Prostate gland (tissue), 2 donors: Measurements from ENCODE around the gene NHSL2. TPM values are rescaled to one million over a fixed set of nuclear protein-coding genes. Genes with fewer than 3 reads are reported as not detected.
A peak's percentile ranks its signal among the peaks of the same experiment; 100 is the strongest.

Experiments used
- DNase-seq: peaks from one replicate; pipeline ENCODE4 v3.0.0-alpha.2; 2019; ENCODE audit warnings: low spot score
- H3K27ac ChIP-seq, 2 donors: fragments of 200-600 bp; sonication (generic); 2 replicates each; pipeline ENCODE4 v1.5.1; 2017 to 2019
- H3K27me3 ChIP-seq: fragments of 200-600 bp; sonication (generic); replicated peaks from 2 replicates; pipeline ENCODE4 v1.5.1; 2019; ENCODE audit not compliant: insufficient read depth
- H3K36me3 ChIP-seq, 2 donors: fragments of 200-600 bp; sonication (generic); 1 replicate in 1 of 2; 2 replicates in 1 of 2; pipeline versions ENCODE4 v1.5.1 to v1.8.1; 2017 to 2019
- H3K4me1 ChIP-seq: fragments of 200-600 bp; sonication (generic); replicated peaks from 2 replicates; pipeline ENCODE4 v1.5.1; 2019
- H3K4me3 ChIP-seq, 2 donors: fragments of 200-600 bp; sonication (generic); 2 replicates each; pipeline ENCODE4 v1.5.1; 2017 to 2019
- H3K9me3 ChIP-seq: fragments of 200-600 bp; sonication (generic); 2 replicates; pipeline ENCODE4 v1.5.1; 2017
- POLR2A ChIP-seq: fragments of 450-650 bp; IDR thresholded peaks from one replicate; pipeline ENCODE4 v1.6.1; 2016; ENCODE audit warnings: antibody characterized with exemption, mild to moderate bottlenecking
- POLR2AphosphoS5 ChIP-seq: sonication (generic); formaldehyde crosslinking; IDR thresholded peaks from one replicate; pipeline ENCODE4 v1.6.1; 2017; ENCODE audit warnings: antibody characterized with exemption
- WGBS: methylation state at CpG from one replicate; pipeline ENCODE4 v1.1.5; 2018; 5-methylcytosine and 5-hydroxymethylcytosine counted together
- intact Hi-C: fragments of 100-400 bp; cut with DNase I; formaldehyde crosslinking; loops from one replicate; pipeline ENCODE4 v1.14.2; 2022
- total RNA-seq, 2 donors: library from RNA; depleted of rRNA; stranded (reverse); fragments of >200 nt; gene quantifications; one replicate each; pipeline ENCODE4 v1.1.0, GENCODE V29; 2016
- TF ChIP-seq, protein P1 (sequence below), 4 experiments: fragments of 200-600 bp in 2 of 4; fragments of 450-650 bp in 2 of 4; sonication (generic) in 2 of 4; IDR thresholded peaks; 1 replicate in 3 of 4; 2 replicates in 1 of 4; pipeline ENCODE4 v1.5.1; 2016 to 2019; ENCODE audit warnings: antibody characterized with exemption in 4 of 4, mild to moderate bottlenecking in 2 of 4, moderate library complexity in 2 of 4

Gene NHSL2
- total RNA-seq, 2 donors from 2014 or later: 4.2 to 28.2 TPM

DNA sequence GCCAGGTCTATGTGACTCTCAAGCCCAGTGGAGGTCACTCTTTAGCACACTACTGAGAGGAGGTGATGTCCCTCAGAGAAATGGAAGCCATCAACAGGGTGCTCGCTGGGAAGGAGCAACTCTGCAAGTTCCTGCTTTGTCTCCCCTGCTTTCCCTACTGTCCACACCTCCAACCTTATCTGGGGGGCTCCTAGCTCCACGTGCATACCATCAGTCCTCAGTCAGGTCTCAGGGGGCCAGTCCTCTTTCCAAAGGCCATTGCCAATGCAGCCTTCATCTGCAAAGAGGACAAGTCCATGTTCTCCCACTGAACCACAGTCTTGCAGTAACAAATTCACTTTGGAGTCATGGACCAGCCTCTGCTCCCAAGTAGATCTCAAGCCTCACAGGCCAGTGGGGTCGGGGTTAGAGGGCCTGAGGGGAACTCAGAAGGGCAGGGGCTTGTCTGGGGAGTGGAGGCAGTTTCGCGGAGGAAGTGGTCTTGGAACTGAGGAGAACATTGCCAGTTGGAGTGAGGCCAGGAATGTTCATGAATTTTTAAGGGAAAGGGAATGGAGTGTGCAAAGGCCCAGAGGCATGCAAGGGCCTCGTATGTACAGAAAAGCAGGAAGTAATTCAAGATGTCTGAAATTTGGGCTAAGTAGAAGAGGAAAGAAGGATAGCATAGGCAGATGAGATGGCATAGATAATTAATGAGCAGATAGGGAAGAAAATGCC is 212.1 kb downstream of the NHSL2 start:
- no peaks in the 10 kb centered on the region for H3K4me1 ChIP-seq
- intact Hi-C loops: no loop called here
- no peak overlapping the region for H3K4me3 ChIP-seq
- no peaks in the 10 kb centered on the region for H3K9me3 ChIP-seq
- H3K36me3 ChIP-seq: no peaks in the 10 kb centered on the region
- no peak for DNase-seq
- WGBS: 81% methylated on average over 6 of the region's 6 CpGs
- no peaks in the 10 kb centered on the region for H3K27me3 ChIP-seq
- TF ChIP-seq, protein P1, sequence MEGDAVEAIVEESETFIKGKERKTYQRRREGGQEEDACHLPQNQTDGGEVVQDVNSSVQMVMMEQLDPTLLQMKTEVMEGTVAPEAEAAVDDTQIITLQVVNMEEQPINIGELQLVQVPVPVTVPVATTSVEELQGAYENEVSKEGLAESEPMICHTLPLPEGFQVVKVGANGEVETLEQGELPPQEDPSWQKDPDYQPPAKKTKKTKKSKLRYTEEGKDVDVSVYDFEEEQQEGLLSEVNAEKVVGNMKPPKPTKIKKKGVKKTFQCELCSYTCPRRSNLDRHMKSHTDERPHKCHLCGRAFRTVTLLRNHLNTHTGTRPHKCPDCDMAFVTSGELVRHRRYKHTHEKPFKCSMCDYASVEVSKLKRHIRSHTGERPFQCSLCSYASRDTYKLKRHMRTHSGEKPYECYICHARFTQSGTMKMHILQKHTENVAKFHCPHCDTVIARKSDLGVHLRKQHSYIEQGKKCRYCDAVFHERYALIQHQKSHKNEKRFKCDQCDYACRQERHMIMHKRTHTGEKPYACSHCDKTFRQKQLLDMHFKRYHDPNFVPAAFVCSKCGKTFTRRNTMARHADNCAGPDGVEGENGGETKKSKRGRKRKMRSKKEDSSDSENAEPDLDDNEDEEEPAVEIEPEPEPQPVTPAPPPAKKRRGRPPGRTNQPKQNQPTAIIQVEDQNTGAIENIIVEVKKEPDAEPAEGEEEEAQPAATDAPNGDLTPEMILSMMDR (IDR thresholded peaks at IDR 0.05): no peak
- no peak for TF ChIP-seq POLR2AphosphoS5
- TF ChIP-seq POLR2A: no peak
- H3K27ac ChIP-seq: no peak overlapping the region

DNA sequence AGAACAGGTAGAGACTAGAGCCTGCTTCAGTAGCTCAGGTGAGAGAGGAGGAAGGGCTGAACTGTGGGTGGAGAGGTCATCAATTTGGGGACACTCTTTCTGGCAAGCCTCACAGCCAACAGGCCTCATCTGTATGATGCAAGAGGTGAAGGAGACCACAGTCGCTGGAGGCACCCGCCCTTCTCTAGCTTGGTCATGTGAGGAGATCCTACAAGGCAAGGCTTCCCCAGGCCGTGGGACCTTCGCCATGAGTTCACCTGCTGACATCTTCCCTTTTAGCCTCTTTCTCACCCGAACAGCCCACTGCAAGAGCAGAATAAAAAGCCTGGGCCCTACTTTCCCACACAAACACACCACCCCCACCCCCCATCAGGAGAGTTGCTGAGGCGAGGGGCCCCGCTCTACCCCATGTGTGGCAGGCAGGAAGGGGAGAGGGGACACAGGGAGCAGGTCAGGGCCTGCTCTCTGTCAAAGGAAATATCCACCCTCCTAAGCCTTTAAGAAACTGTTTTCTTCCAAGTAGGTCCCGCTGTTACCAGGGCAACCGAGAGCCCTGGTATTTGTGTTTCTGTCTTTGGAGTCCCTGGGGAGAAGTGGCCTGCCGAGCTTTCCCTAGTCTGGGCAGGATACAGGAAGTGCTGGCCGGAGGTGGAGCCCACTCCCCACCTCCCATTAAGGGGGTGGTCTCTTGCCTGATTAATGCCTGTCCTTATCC is 213.0 kb downstream of the NHSL2 start:
- 30% methylated on average over 2 of the region's 11 CpGs for WGBS
- Histone ChIP-seq H3K4me3 (no peak overlapping the region), H3K36me3 (no peaks in the 10 kb centered on the region), H3K4me1 (no peaks in the 10 kb centered on the region), H3K27me3 (no peaks in the 10 kb centered on the region), H3K9me3 (no peaks in the 10 kb centered on the region), H3K27ac (no peak overlapping the region)
- TF ChIP-seq, protein P1 (IDR thresholded peaks at IDR 0.05): no peak
- no peak for TF ChIP-seq POLR2AphosphoS5
- no peak for TF ChIP-seq POLR2A
- no peak for DNase-seq
- intact Hi-C loops: no loop called here

DNA sequence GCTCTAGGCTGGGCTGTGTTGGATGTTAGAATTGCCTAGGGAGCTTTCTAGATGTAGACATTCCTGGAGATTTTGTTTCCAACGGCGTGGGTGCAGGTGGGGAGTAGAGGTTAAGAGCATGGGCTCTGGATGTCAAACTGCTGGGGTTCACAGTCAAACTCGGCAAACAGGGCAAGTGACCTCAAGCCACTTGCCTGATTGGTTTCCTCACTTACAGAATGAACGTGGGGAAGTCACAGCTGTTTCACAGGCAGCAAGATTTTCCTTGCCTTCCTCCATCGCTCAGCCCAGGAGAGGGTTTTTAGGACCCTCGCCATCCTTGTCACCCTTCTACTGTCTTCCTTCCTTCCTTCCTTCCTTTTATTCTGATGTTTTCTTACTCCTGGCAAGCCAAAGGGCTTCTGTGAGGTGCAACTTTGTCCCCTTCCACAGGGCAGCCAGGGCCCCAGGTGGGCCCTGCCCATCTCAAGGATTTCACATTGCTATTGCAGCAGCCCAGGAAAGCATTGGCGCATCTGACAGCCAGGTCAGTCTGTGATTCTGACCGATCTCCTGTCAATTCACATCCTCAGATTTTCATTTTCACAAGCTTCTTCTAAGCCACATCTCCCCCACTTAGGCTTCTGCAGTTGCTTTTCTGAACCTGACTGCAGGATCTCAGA is 214.0 kb downstream of the NHSL2 start:
- 66% methylated on average over 8 of the region's 8 CpGs for WGBS
- H3K4me3 ChIP-seq: no peak overlapping the region
- TF ChIP-seq POLR2AphosphoS5 (no peak), POLR2A (no peak)
- TF ChIP-seq, protein P1 (IDR thresholded peaks at IDR 0.05): no peak
- H3K27me3 ChIP-seq: no peaks in the 10 kb centered on the region
- H3K9me3 ChIP-seq: no peaks in the 10 kb centered on the region
- intact Hi-C loops: no loop called here
- H3K27ac ChIP-seq: no peak overlapping the region
- no peaks in the 10 kb centered on the region for H3K4me1 ChIP-seq
- DNase-seq: no peak
- no peaks in the 10 kb centered on the region for H3K36me3 ChIP-seq

DNA sequence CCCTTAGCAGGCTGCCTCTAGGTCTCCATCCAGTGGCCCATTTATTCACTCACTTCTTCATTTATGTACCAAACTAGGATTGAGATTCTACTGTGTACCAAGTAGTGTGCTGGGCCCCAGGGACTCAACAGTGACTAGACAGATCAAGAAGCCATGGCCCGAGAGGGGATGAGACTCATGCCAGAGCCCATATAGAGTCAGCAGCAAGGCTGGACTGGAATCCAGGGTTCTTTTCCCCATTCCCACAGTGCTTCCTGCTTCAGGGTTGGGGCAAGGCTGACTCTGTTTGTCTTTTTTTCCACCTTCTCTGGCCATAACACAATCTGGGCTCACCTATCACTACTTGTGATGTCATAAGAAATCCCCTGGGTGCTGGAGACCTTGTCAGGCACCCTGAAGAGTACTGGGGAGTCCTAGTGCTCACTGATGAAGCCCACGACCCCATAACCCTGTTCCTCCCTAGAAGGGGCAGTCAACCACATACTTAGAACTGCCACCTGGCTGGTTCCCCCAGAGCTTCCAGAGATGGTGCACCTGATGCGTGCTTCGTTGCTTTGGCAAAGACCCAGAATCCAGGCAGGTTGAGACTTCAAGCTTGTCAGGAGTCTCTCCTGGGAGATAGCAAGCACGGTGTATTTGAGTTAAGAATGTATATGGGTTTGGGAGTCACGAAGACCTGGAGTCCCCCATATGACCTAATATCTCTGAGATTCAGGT is 214.8 kb downstream of the NHSL2 start:
- Histone ChIP-seq H3K9me3 (no peaks in the 10 kb centered on the region), H3K27me3 (no peaks in the 10 kb centered on the region), H3K4me1 (no peaks in the 10 kb centered on the region), H3K4me3 (no peak overlapping the region), H3K27ac (no peak overlapping the region), H3K36me3 (no peaks in the 10 kb centered on the region)
- intact Hi-C loops: loop anchor here (1.0 kb wide), 1 partner anchor 107 kb away; no protein-coding TSS in a partner anchor
- 35% methylated on average over 5 of the region's 6 CpGs for WGBS
- DNase-seq: no peak
- TF ChIP-seq POLR2A: no peak

DNA sequence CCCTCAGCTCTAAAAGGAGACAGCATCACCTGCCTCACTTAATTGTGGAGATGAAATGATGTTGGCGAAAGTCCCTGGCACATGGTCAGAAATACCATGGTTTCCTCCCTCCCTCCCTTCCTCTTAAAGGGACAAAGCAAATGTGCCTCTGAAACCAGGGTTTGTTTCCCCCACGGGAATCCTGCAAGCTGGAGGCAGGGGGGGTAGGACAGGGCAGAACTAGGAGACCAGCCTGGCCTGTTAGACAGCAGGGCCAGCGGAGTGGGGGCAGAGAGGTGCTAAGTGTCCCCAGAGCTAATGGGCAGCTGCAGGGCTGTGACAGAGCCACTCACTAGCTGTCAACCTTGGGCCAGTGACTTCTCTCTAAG is 215.4 kb downstream of the NHSL2 start:
- intact Hi-C loops: loop anchor here (1.0 kb wide), 1 partner anchor 108 kb away; no protein-coding TSS in a partner anchor
- 20% methylated on average over 3 of the region's 3 CpGs for WGBS

More for the DNA sequence above, 215.4 kb downstream of the NHSL2 start:
- TF ChIP-seq POLR2AphosphoS5: no peak
- TF ChIP-seq, protein P1 (IDR thresholded peaks at IDR 0.05): no peak
- no peak for TF ChIP-seq POLR2A
- no peak for DNase-seq
- Histone ChIP-seq H3K9me3 (no peaks in the 10 kb centered on the region), H3K27ac (peak overlapping the region in 1 of 2 donors; percentile 49), H3K27me3 (no peaks in the 10 kb centered on the region), H3K4me1 (no peaks in the 10 kb centered on the region), H3K4me3 (no peak overlapping the region), H3K36me3 (no peaks in the 10 kb centered on the region)
